ENCODE data around the gene GTF2B.
"Not testable (repeated sequence)": the region's sequence is repeated elsewhere in the genome, so short reads cannot be mapped to it uniquely, and the experiment has no call there.

GTF2B gene

DNA sequence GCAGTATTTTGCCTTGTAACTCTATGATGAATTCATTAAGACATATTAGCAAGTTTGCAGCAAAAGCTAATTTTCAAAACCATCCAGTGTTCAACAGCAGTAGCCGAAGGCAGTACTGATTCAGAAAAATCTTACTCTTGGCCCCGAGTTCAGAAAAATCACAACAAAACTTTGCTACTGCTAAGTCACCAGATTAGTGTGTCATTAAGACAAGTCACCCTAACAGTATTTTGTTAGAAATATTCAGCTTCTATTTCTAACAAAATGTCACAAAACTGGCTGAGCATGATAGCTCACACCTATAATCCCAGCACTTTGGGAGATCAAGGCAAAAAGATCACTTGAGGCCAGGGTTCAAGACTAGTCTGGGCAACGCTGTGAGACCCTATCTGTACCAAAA is 8.2 kb downstream of the GTF2B start:
- DNase-seq: no peak

- not testable (repeated sequence) for DNase-seq
These were observed 10.7 kb downstream of the GTF2B start for GRCh38 chr1:88880717-88881116.

GRCh38 chr1:88878731-88879130 is 12.6 kb downstream of the GTF2B start:
- no peak for DNase-seq

GRCh38 chr1:88877911-88878310 is 13.5 kb downstream of the GTF2B start:
- no peak for DNase-seq

DNA sequence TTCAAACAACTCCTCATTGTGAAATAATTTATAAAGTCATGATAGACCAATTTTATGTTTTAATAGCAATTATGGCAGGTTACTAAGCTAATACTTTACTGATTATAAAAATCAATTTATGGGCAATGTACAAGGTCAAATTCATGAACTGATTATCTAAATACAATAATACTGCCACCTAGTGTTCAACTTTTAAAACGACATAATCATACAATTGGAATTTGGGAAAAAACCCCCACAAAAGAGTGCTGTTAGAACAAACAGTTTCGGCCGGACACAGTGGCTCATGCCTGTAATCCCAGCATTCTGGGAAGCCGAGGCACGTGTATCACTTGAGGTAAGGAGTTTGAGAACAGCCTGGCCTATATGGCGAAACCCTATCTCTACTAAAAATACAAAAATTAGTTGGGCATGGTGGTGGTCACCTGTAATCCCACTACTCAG is 14.0 kb downstream of the GTF2B start:
- DNase-seq: peak in 1 of 2 donors; percentile 42

DNA sequence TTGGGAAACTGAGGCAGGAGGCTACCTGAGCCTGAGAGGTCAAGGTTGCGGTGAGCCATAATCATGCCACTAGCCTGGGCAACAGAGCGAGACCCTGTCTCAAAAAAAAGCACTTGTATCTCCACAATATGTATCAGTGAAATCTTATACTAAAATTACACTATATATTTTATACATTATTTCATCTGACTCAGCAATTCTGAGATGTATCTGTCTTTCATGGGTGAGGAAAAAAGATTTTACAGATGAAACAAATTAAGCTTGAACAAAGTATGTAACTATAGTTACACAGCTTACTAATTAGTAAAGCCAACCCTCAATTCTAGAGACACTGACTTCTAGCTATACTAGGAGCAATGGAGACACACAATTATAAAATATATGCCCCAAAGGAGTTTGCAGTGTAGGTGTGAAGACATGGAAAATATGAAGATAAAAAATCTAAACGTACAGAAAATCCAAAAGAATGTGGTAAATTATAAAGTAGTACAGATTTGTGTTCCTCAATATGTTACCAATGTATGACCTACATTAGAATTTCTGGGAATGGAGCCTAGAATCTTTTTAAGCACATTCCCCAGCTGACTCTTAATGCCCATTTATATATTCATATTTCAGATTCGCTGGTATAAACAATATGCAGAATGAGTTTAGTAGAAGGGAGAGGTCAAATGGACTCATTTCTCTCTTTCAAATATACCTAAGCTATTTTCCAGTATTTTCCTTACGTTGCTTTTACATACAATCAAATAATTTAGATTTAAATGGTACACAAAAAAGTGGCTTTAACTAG is 14.6 kb downstream of the GTF2B start:
- no peak for DNase-seq

DNA sequence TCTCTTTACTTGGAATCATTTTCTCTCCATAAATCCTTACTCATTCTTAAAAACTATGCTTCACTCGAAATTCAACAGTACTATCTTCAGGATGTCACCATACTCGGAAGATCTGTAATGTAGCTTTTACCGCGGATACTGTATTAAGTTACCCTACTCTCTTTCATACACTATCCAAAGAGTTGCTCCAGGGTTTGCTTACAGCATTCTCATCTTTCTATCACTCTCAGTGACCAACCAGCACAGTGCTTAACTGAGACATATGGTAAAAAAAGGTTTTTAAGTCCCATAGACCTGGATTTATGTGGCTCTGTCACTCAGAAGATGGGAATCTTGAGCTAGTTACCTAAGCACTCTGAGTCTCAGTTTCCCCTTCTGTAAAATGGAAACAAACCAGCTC is 15.8 kb downstream of the GTF2B start:
- no peak for DNase-seq

- DNase-seq: no peak
These were observed 17.5 kb downstream of the GTF2B start for GRCh38 chr1:88873737-88874349.

- DNase-seq: not testable (repeated sequence)
These were observed 21.7 kb downstream of the GTF2B start for GRCh38 chr1:88869644-88870043.

GRCh38 chr1:88867743-88868521 is 23.4 kb downstream of the GTF2B start:
- no peak for DNase-seq

DNA sequence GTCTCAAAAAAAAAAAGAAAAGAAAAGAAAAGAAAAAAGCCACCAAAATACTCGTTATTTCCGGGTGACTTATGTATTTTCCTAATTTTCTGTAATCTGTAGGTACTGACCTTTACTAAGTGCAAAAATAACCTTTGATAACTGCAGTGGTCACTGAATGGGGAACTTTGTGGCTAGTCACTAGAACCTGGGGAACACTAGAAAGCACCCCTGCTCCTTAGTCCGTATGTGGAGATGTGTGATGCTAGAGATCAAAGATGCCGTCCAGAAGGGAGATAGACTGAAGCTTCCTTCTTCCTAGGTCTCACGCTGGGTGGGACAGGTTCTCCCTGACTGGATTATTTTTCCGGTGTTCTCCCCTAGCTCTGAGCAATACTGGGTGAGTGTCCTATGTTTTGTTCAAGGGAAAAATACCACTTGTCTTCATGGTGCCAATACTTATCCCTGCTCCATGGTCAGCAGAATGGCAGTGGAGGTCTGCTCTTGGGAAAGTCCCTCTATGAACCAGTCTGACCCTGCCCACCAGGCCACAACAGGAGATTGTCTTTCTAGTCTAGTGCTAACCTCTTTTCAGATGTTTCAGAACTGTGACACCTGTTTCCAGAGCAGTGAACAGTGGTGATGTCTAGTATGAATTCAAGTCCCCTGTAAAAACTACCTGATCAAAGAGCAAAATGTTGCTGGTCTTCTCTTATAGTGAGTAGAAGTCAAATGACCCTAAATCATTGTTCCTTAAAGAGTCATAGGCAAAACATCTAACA is 39.9 kb downstream of the GTF2B start:
- no peak for DNase-seq

DNA sequence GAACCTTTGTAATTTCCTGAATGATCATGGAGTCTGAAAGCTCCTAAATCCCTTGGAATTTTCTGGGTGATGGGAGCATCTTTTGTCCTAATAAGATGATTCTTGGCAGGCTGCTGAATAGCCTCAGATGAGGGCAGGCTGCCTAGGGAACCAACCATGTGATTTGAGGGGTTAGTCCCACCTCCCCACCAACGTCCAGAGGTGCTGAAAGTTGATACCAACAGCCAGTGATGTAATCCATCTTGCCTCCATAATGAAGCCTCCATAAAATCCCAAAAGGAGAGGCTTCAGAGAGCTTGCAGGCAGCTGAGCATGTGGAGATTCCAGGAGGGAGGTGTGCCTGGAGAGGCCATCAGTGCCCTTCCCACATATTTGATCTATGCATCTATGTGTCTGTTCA is 43.7 kb downstream of the GTF2B start:
- DNase-seq: no peak

DNA sequence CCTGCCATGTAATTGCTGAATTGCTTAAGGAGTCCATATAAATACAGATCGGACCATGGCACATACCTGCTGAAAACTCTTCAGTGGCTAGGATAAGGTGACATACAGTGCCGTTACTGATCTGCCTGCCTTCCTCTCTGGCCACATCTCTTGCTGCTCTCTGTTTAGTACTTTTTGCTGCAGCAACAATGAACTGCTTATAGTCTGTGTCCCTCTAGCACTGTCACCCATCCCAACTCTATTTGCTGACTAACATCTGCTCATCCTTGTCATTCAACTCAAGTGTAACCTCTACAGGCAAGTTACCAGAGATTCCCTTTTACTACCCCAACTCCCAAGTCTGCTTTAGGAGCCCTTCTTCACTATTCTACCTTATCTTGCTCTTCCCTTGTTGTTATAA is 65.6 kb downstream of the GTF2B start:
- DNase-seq: no peak

GRCh38 chr1:88819642-88820041 is 71.7 kb downstream of the GTF2B start:
- not testable (repeated sequence) for DNase-seq

- no peak for DNase-seq
These were observed 77.9 kb downstream of the GTF2B start for GRCh38 chr1:88813471-88813870.

DNA sequence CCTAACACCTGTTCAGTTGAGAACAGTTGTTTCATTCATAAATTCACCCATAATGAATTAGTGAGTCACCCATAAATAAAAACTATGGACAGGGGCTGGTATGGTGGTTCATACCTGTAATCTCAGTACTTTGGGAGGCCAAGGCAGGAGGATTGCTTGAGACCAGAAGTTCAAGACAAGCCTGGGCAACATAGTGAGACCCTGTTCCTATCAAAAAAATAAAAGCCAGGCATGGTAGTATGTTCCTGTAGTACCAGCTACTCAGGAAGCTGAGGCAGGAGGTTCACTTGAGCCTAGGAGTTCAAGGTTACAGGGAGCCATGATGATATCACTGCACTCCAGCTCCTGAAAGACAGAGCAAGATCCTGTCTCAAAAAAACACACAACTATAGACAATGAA is 79.0 kb downstream of the GTF2B start:
- DNase-seq: no peak

DNA sequence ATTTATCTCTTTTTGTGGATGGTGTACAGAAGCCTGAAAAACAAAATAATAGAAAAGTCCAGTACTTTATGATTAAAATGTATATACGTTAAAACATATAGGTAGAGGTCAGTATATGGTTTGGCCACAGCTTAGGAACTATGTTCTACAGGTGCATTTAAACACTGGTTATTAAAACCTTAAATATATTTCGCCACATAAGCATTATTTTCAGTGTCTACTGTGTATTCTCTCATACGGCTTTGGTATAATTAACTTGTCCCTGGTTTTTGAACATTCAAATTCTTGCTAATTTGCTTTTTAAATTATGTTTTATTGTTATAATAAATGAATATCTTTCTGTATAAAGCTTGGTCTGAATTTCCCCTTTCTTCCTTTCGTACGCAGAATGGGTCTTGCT is 87.9 kb downstream of the GTF2B start:
- no peak for DNase-seq

DNA sequence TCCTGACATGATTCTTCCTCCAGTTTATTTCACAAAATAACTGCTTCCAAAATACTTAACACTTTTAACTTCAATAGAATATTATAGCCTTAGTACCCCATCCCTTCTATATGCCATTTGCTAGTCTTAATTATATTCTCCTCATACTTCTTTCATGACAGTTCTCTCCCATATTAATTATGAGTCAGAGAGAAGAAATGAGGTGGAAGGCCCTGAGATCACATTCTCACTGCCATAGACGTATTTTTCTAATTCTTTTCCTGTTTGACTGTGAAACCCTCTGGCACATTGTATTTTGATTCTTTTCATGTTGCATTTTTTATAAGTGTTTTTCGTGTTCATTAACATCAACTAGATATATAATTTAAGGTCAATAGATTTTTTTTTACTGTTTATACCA is 88.4 kb downstream of the GTF2B start:
- DNase-seq: no peak
